Measurements from ENCODE around the gene TMEM185B.

The TMEM185B gene

GRCh38 chr2:120220756-120221155, 2.4 kb downstream of the TMEM185B start:
- DNase-seq (ENCODE audit: low read depth) = no peak
- no peak for TF ChIP-seq CTCF (conservative IDR thresholded peaks at IDR 0.05; ENCODE audit: low read length)
- H3K4me3 ChIP-seq (ENCODE audit: low read length) = no peak overlapping the region

GRCh38 chr2:120219766-120220165, 3.4 kb downstream of the TMEM185B start:
- DNase-seq (ENCODE audit: low read depth) = no peak
- no peak overlapping the region for H3K4me3 ChIP-seq (ENCODE audit: low read length)
- no peak for TF ChIP-seq CTCF (conservative IDR thresholded peaks at IDR 0.05; ENCODE audit: low read length)

- no peak for DNase-seq (ENCODE audit: low read depth)
- no peak overlapping the region for H3K4me3 ChIP-seq (ENCODE audit: low read length)
- TF ChIP-seq CTCF (conservative IDR thresholded peaks at IDR 0.05; ENCODE audit: low read length) = no peak
Observed at GRCh38 chr2:120219291-120219690, 3.9 kb downstream of the TMEM185B start.

- TF ChIP-seq CTCF (conservative IDR thresholded peaks at IDR 0.05; ENCODE audit: low read length) = no peak
- H3K4me3 ChIP-seq (ENCODE audit: low read length) = no peak overlapping the region
- no peak for DNase-seq (ENCODE audit: low read depth)
Observed at GRCh38 chr2:120218181-120218580, 5.0 kb downstream of the TMEM185B start.

- DNase-seq (ENCODE audit: low read depth) = no peak
- no peak overlapping the region for H3K4me3 ChIP-seq (ENCODE audit: low read length)
- no peak for TF ChIP-seq CTCF (conservative IDR thresholded peaks at IDR 0.05; ENCODE audit: low read length)
Observed at GRCh38 chr2:120210270-120210693, 12.9 kb downstream of the TMEM185B start.

- no peak for TF ChIP-seq CTCF (conservative IDR thresholded peaks at IDR 0.05; ENCODE audit: low read length)
- no peak for DNase-seq (ENCODE audit: low read depth)
- H3K4me3 ChIP-seq (ENCODE audit: low read length) = no peak overlapping the region
Observed at GRCh38 chr2:120209427-120210269, 13.6 kb downstream of the TMEM185B start.
